A549 (cell line): ENCODE measurements around the gene USP36.

Experiments used
- CEBPB ChIP-seq, 2 experiments: fragments of >200 bp in 1 of 2; sonication (Bioruptor Twin) in 1 of 2; formaldehyde crosslinking in 1 of 2; IDR thresholded peaks; 2 replicates each; pipeline ENCODE4 v1.6.1; 2012 to 2016
- CTCF ChIP-seq: fragments of >200 bp; sonication (Bioruptor Twin); formaldehyde crosslinking; IDR thresholded peaks from 3 replicates; pipeline ENCODE4 v1.5.1; 2016
- PHF8 ChIP-seq: fragments of 200-600 bp; sonication (generic); IDR thresholded peaks from 2 replicates; pipeline ENCODE4 v1.6.1; 2016; ENCODE audit warnings: low read depth, mild to moderate bottlenecking, antibody characterized with exemption, moderate library complexity, borderline replicate concordance
- POLR2A ChIP-seq: IDR thresholded peaks from 2 replicates; pipeline ENCODE4 v1.6.1; 2012; ENCODE audit warnings: mild to moderate bottlenecking, low read length
- TF ChIP-seq, protein P1 (sequence below): fragments of 200-600 bp; sonication (generic); IDR thresholded peaks from 2 replicates; pipeline ENCODE4 v1.6.1; 2016; ENCODE audit warnings: antibody characterized with exemption, mild to moderate bottlenecking, moderate library complexity

DNA sequence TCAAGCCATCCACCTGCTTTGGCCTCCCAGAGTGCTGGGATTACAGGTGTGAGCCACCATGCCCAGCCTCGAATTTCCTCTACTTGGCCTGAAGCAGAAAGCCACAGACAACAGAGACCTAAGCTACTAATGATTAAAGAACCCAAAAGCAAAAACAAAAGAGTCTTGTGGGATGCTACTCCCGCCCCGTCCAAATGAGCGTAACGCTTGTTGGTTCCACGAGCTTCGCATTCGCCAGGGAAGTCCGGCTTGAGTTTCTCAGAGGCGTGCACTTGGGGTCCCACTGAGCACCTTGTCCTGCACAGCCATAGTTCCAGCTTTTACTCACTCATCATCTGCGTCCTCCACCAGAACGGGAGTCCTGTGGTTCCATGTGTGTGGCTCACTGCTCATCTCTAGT is 46.3 kb upstream of the USP36 start:
- no peak for TF ChIP-seq CTCF
- TF ChIP-seq, protein P1, sequence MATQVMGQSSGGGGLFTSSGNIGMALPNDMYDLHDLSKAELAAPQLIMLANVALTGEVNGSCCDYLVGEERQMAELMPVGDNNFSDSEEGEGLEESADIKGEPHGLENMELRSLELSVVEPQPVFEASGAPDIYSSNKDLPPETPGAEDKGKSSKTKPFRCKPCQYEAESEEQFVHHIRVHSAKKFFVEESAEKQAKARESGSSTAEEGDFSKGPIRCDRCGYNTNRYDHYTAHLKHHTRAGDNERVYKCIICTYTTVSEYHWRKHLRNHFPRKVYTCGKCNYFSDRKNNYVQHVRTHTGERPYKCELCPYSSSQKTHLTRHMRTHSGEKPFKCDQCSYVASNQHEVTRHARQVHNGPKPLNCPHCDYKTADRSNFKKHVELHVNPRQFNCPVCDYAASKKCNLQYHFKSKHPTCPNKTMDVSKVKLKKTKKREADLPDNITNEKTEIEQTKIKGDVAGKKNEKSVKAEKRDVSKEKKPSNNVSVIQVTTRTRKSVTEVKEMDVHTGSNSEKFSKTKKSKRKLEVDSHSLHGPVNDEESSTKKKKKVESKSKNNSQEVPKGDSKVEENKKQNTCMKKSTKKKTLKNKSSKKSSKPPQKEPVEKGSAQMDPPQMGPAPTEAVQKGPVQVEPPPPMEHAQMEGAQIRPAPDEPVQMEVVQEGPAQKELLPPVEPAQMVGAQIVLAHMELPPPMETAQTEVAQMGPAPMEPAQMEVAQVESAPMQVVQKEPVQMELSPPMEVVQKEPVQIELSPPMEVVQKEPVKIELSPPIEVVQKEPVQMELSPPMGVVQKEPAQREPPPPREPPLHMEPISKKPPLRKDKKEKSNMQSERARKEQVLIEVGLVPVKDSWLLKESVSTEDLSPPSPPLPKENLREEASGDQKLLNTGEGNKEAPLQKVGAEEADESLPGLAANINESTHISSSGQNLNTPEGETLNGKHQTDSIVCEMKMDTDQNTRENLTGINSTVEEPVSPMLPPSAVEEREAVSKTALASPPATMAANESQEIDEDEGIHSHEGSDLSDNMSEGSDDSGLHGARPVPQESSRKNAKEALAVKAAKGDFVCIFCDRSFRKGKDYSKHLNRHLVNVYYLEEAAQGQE: no peak
- no peak for TF ChIP-seq CEBPB (IDR thresholded peaks at IDR 0.05)
- TF ChIP-seq PHF8: no peak
- no peak for TF ChIP-seq POLR2A
